Astrocyte of the spinal cord (primary cell): ENCODE results near the gene TSTD2.

ENCODE experiments used
- DNase-seq: peaks from one replicate; pipeline ENCODE4 v3.0.0; 2011; ENCODE audit warnings: low read depth, low spot score
- H3K4me3 ChIP-seq: 2 replicates; pipeline ENCODE4 v1.5.1; 2011; ENCODE audit warnings: low read depth, mild to moderate bottlenecking, low read length, moderate library complexity
- in situ Hi-C: cut with HindIII; loops from 2 replicates; pipeline ENCODE4 v1.10.0; 2017; ENCODE audit warnings: low sequenced_read_pairs
- TF ChIP-seq, protein P1 (sequence below): IDR thresholded peaks from 2 replicates; pipeline ENCODE4 v1.5.1; 2012; ENCODE audit warnings: low read depth, mild to moderate bottlenecking, low read length, inconsistent platforms

TSTD2 gene

DNA sequence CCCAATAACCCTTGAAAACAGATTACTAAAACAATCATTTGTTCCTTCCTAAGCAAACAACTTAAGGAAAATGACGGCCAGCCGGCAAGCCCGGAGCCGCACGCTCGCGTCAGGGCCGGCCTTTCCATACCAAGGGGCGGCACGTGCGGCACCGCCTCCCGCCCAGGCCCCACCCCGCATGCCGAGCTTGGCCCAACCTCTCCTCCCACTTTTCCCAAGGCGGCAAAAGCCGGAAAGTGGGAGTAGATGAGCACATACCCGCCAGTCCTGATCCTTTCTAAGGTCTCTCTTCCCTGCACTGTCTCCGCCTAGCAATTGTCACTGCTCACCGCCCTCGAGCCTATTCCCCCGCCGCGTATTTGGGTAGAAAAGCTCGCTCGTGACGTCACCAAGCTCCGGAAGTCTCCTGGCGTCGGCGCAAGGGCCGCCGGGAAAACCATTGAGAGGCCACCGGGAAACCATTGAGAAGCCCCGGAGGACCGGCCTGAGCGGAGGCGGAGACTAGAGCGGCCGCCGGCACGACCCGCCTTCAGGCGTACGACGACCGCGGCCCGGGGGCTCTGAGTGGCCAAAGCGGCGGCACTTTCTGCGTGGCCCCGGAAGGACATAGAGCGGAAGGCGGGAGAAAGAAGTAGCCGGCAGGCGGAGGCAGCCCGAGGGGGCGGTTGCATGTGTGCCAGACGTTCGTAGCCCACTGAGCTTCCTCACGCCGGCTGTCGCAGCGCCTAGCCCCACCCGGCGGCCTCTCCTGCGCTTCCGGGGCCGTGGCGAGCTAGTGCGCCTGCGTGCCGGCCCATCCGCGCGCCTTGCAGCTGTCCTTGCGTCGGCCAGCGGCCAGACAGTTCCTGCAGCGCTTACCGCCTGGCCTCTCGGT, at the start of gene TSTD2, which contains the start of gene NCBP1:
Gene TSTD2, minus strand, starts transcription at position 384 of the 874 bp plus-strand sequence. CDS start 5,806 bp downstream, outside the sequence.
Gene NCBP1, plus strand, starts transcription at position 837 of the 874 bp plus-strand sequence. CDS start 61 bp downstream, outside the sequence.
- DNase-seq: peak; percentile 99
- in situ Hi-C loops: no loop called here
- H3K4me3 ChIP-seq: peak within 1 kb of the TSS; percentile 77
- TF ChIP-seq, protein P1, sequence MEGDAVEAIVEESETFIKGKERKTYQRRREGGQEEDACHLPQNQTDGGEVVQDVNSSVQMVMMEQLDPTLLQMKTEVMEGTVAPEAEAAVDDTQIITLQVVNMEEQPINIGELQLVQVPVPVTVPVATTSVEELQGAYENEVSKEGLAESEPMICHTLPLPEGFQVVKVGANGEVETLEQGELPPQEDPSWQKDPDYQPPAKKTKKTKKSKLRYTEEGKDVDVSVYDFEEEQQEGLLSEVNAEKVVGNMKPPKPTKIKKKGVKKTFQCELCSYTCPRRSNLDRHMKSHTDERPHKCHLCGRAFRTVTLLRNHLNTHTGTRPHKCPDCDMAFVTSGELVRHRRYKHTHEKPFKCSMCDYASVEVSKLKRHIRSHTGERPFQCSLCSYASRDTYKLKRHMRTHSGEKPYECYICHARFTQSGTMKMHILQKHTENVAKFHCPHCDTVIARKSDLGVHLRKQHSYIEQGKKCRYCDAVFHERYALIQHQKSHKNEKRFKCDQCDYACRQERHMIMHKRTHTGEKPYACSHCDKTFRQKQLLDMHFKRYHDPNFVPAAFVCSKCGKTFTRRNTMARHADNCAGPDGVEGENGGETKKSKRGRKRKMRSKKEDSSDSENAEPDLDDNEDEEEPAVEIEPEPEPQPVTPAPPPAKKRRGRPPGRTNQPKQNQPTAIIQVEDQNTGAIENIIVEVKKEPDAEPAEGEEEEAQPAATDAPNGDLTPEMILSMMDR: no peak

DNA sequence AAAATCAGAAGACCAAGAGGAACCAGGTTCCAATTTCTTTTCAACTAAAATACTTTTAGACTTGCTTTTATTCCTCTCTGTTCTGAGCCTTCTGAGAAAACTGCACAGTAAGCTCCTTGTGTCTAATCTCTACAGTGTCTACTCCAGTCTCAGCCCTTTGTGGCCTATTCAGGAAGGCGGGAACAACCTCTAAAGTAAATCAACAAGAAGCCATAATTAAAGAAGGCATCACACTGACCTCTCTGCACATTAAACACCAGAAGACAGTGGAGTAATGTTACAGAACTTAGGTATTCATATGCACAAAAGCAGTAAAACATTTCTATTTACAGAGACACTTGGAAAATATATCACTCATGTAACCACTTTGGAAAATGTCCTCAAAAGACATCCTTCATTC, 49.1 kb upstream of the TSTD2 start:
- in situ Hi-C loops: no loop called here

DNA sequence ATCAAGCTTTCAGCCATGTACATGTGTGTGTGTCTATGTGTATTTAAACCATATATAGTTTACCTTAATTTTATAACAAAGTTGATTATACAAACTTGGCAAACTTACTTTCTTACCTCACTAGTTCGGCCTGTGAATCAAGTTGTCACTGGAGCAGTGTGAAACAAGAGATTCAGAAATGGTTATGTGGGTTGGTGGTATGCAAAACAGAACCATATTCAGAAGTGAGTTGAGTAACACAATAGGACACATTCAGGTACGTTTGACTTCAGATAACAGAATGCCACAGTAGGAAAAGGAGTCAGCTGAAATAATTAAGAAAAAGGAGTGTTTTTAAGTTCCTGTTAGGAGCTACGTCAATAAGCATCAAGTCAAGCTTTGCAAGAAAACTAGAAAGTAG, 42.5 kb upstream of the TSTD2 start:
- TF ChIP-seq, protein P1: no peak
- in situ Hi-C loops: no loop called here
- DNase-seq: no peak

More for the DNA sequence above, 49.1 kb upstream of the TSTD2 start:
- H3K4me3 ChIP-seq: no peak overlapping the region
- no peak for DNase-seq
- TF ChIP-seq, protein P1: no peak

DNA sequence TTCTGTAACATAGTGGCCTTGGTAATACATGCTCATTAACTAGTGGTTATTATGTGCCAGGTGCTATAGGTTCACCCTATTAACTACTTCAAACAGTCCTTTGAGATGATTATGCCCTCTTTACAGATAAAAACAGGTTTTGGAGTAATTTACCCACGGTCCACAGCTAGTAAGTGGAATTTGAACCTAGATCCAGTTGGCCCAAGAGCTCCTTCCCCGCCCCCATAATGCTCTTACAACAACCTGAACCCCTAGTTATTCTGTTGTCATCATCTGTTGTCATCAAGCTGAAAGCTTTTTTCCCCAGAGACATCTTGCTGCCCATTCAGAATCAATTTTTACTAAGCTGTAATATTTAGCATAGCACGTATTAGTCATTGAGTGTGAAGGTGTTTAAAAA, 40.8 kb upstream of the TSTD2 start:
- no peak for DNase-seq
- TF ChIP-seq, protein P1: no peak
- no peak overlapping the region for H3K4me3 ChIP-seq
- in situ Hi-C loops: no loop called here

More for the DNA sequence above, 42.5 kb upstream of the TSTD2 start:
- no peak overlapping the region for H3K4me3 ChIP-seq

DNA sequence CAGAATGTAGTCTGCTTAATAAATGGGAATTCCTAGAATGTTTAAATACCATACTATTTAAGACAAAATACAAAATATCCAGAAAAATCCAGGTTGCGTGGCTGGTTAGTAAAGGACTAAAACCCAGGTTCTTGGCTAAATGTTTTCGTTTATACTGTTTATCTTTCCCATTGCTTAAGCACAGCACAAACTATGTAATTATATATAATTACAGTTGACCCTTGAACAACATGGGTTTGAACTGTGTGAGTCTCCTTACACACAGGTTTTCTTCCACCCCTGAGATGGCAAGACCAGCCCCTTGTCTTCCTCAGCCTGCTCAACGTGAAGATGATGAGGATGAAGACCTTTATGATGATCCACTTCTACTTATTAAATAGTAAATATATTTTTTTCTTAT, 39.2 kb upstream of the TSTD2 start:
- no peak overlapping the region for H3K4me3 ChIP-seq
- no peak for DNase-seq
- TF ChIP-seq, protein P1: no peak
- in situ Hi-C loops: no loop called here

DNA sequence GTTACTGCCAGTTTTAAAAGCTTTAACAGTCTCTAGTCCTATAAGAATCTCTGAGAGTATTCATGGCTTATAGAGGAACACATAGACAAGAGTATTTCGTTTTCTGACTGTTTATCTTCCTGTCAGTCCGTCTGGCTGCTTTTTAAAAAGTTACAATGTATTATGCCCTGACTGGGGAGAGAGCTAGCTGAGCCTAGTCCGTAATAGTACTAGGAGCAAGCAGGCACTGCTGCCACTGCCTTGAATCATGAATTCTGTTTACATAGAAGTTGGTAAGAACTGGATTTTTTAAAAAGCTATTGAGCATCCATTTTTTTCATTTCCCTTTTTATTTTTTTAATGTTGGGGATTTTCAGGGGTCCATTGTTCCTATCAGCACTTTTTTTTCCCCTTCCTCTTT, 37.4 kb upstream of the TSTD2 start:
- TF ChIP-seq, protein P1: no peak
- H3K4me3 ChIP-seq: no peak overlapping the region
- DNase-seq: no peak
- in situ Hi-C loops: no loop called here
